Esophagus (tissue), 2 donors: Measurements from ENCODE around the gene SLC27A3. TPM values are rescaled to one million over a fixed set of nuclear protein-coding genes. Genes with fewer than 3 reads are reported as not detected.

Source experiments
- H3K27ac ChIP-seq, 2 donors: one replicate each; pipeline ENCODE4 v1.5.1; 2013; ENCODE audit warnings: low read depth in 2 of 2, mild to moderate bottlenecking in 2 of 2, inconsistent platforms in 1 of 2, low read length in 1 of 2, moderate library complexity in 1 of 2
- H3K27me3 ChIP-seq, 2 donors: one replicate each; pipeline ENCODE4 v1.6.1; 2013; ENCODE audit warnings: low read length in 2 of 2, control low read depth in 1 of 2, mild to moderate bottlenecking in 1 of 2; ENCODE audit not compliant: insufficient read depth in 2 of 2, control insufficient read depth in 1 of 2
- H3K36me3 ChIP-seq, 2 donors: one replicate each; pipeline ENCODE4 v1.6.1; 2013; ENCODE audit warnings: low read length in 1 of 2; ENCODE audit not compliant: control insufficient read depth in 2 of 2, insufficient read depth in 2 of 2
- H3K4me1 ChIP-seq, 2 donors: one replicate each; pipeline ENCODE4 v1.6.1; 2013; ENCODE audit warnings: low read length in 1 of 2; ENCODE audit not compliant: control insufficient read depth in 2 of 2, insufficient read depth in 2 of 2
- H3K4me3 ChIP-seq, 2 donors: one replicate each; pipeline ENCODE4 v1.5.1; 2013; ENCODE audit warnings: low read length in 2 of 2, mild to moderate bottlenecking in 2 of 2, low read depth in 1 of 2, moderate library complexity in 1 of 2
- H3K9me3 ChIP-seq, 2 donors: one replicate each; pipeline ENCODE4 v1.6.1; 2013; ENCODE audit warnings: mild to moderate bottlenecking in 2 of 2, low read depth in 1 of 2, low read length in 1 of 2, moderate library complexity in 1 of 2; ENCODE audit not compliant: control insufficient read depth in 2 of 2, insufficient read depth in 1 of 2
- WGBS, 2 donors: extraction: QIAGEN DNeasy Blood & Tissue Kit; methylation state at CpG; one replicate each; pipeline ENCODE4 v1.1.7; 2013; 5-methylcytosine and 5-hydroxymethylcytosine counted together
- polyA plus RNA-seq, 2 donors: library from polyadenylated mRNA; stranded (reverse); fragments of 200-250 nt; gene quantifications; one replicate each; pipeline ENCODE4 v1.2.3, GENCODE V29; 2013
- donor health status: healthy with polysubstance abuse.
- donor health status: Bipolar disorder and iron deficiency.

The SLC27A3 gene
- polyA plus RNA-seq, 2 donors = 18.6 to 30.9 TPM

- Histone ChIP-seq H3K27ac (peak overlapping the region in 1 of 2 donors; percentile 42), H3K27me3 (no peaks in the 10 kb centered on the region), H3K4me3 (no peak overlapping the region), H3K9me3 (no peaks in the 10 kb centered on the region), H3K36me3 (peaks cover 11 to 19% of the 10 kb centered on the region in 2 donors), H3K4me1 (peaks cover 4 to 5% of the 10 kb centered on the region in 2 donors)
- 47% methylated on average over 5 of the region's 5 CpGs for WGBS, 2 donors
Measured at GRCh38 chr1:153742411-153743142, 32.6 kb upstream of the SLC27A3 start.

GRCh38 chr1:153745417-153745816, 29.8 kb upstream of the SLC27A3 start:
- Histone ChIP-seq H3K27ac (no peak overlapping the region), H3K9me3 (no peaks in the 10 kb centered on the region), H3K27me3 (no peaks in the 10 kb centered on the region), H3K4me1 (peaks cover 4 to 5% of the 10 kb centered on the region in 2 donors), H3K36me3 (peaks cover 16 to 31% of the 10 kb centered on the region in 2 donors), H3K4me3 (no peak overlapping the region)
- WGBS, 2 donors = 96 to 97% methylated on average over 2 of the region's 2 CpGs

DNA sequence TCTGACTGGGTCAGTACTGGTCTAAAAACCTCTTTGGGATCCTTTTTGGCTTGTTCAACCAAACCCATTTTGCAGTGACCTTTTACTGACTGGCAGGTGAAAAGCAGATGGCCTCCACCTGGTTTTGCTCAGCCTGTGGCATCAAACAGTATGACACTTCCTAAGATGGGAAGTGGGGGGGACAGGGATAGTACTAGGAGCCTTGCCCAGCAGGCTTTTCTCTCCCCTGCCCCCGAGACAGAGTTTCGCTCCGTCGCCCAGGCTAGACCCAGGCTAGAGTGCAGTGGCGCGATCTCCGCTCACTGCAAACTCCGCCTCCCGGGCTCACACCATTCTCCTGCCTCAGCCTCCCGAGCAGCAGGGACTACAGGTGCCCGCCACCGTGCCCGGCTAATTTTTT, 29.0 kb upstream of the SLC27A3 start:
- WGBS, 2 donors = 83 to 92% methylated on average over 9 to 13 of the region's 13 CpGs
- H3K36me3 ChIP-seq = peaks cover 21 to 33% of the 10 kb centered on the region in 2 donors

DNA sequence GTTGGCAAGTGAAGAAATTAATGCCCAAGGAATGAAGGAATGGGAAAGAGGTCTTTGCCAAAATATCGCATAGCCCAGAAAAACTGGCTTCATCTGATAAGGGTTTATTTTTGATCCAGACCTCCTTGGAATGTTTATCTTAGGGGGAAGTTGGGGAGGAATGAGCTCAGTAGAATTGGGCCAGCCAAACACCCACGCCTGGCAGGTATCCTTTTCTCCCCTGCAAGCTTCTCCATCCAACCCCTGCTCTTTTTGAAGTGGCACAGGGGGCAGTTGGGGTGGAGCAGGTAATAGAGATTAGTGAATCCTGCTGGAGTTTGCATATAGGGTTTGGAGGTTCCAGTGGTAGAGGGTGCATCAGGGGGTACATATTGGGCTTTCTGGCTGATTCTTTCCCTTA, 26.3 kb upstream of the SLC27A3 start:
- H3K4me3 ChIP-seq = no peak overlapping the region
- H3K27ac ChIP-seq = no peak overlapping the region
- no peaks in the 10 kb centered on the region for H3K4me1 ChIP-seq
- 75 to 81% methylated on average over 2 of the region's 2 CpGs for WGBS, 2 donors
- peaks cover 29 to 34% of the 10 kb centered on the region in 2 donors for H3K36me3 ChIP-seq
- no peaks in the 10 kb centered on the region for H3K9me3 ChIP-seq
- H3K27me3 ChIP-seq = no peaks in the 10 kb centered on the region

More for the DNA sequence above, 29.0 kb upstream of the SLC27A3 start:
- Histone ChIP-seq H3K4me1 (peaks cover 4 to 5% of the 10 kb centered on the region in 2 donors), H3K27me3 (no peaks in the 10 kb centered on the region), H3K27ac (no peak overlapping the region), H3K9me3 (no peaks in the 10 kb centered on the region), H3K4me3 (no peak overlapping the region)

DNA sequence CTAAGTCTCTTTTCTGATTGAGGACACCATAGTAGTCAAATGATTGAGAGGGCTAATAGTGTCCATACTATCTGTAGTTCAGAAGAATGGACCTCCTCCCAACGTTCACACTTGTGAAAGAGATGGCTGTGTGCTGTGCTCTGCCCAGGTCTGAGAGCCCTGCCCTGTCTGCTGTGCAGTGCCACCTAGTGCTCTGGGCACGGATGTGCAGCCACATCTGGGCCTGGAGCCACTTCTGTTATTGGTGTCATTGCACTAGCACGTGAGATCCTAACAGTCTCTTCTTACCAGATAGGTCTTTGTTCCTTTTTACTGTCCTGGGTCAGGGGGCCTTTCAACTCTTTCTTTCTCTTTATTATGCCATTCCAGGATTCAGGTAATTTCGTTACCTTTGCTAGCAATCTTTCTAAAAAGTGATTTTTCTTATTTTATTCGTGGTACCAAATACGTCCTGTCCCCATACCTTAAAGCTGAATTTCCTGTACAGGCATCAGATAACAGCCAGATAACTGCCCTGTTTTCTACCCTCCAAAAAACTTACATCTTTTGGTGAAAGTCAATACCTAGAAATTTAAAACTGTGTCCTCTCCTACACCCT, 25.7 kb upstream of the SLC27A3 start:
- H3K27ac ChIP-seq = no peak overlapping the region
- H3K9me3 ChIP-seq = no peaks in the 10 kb centered on the region
- H3K4me1 ChIP-seq = no peaks in the 10 kb centered on the region
- H3K4me3 ChIP-seq = no peak overlapping the region
- 44 to 45% methylated on average over 6 of the region's 6 CpGs for WGBS, 2 donors
- no peaks in the 10 kb centered on the region for H3K27me3 ChIP-seq
- H3K36me3 ChIP-seq = peaks cover 31% of the 10 kb centered on the region in 2 donors

- Histone ChIP-seq H3K36me3 (peaks cover 34 to 36% of the 10 kb centered on the region in 2 donors), H3K27me3 (no peaks in the 10 kb centered on the region), H3K9me3 (no peaks in the 10 kb centered on the region), H3K4me3 (no peak overlapping the region), H3K27ac (no peak overlapping the region), H3K4me1 (no peaks in the 10 kb centered on the region)
- 68 to 71% methylated on average over 6 of the region's 6 CpGs for WGBS, 2 donors
Measured at GRCh38 chr1:153750026-153750995, 24.9 kb upstream of the SLC27A3 start.

GRCh38 chr1:153752072-153752471, 23.1 kb upstream of the SLC27A3 start:
- no peaks in the 10 kb centered on the region for H3K27me3 ChIP-seq
- no peak overlapping the region for H3K4me3 ChIP-seq
- no peaks in the 10 kb centered on the region for H3K9me3 ChIP-seq
- no peaks in the 10 kb centered on the region for H3K4me1 ChIP-seq
- no peak overlapping the region for H3K27ac ChIP-seq
- peaks cover 27 to 31% of the 10 kb centered on the region in 2 donors for H3K36me3 ChIP-seq
- WGBS, 2 donors = 84% methylated on average over 2 of the region's 2 CpGs

- 80 to 82% methylated on average over 8 of the region's 8 CpGs for WGBS, 2 donors
- H3K4me3 ChIP-seq = no peak overlapping the region
- H3K27ac ChIP-seq = no peak overlapping the region
- H3K27me3 ChIP-seq = no peaks in the 10 kb centered on the region
- H3K4me1 ChIP-seq = no peaks in the 10 kb centered on the region
- no peaks in the 10 kb centered on the region for H3K9me3 ChIP-seq
- H3K36me3 ChIP-seq = peaks cover 30 to 33% of the 10 kb centered on the region in 2 donors
Measured at GRCh38 chr1:153752571-153753195, 22.5 kb upstream of the SLC27A3 start.

DNA sequence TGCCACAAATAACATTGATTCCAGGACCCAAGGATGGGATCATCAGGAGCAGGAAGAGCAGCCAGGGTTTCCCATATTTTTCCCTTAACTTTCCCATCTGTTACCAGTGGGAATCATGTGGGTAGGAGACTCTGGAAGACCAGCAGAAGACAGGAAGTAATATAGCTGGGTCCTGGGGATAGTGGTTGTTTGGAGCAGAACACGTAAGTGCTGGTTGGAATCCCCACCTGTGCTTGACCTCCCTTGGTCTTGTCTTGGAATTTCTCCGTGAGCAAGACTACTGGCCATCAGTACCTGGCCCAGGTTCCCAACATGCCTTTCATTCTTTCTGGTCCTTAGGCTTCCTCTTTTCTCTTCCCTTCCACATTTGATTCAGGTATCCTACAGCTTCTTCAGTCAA, 20.9 kb upstream of the SLC27A3 start:
- Histone ChIP-seq H3K9me3 (no peaks in the 10 kb centered on the region), H3K36me3 (peaks cover 29 to 33% of the 10 kb centered on the region in 2 donors), H3K4me3 (no peak overlapping the region), H3K4me1 (no peaks in the 10 kb centered on the region), H3K27me3 (no peaks in the 10 kb centered on the region), H3K27ac (no peak overlapping the region)
- WGBS, 2 donors = 95 to 99% methylated on average over 2 of the region's 2 CpGs
